Measurements from ENCODE around the gene TAF3. TPM values are rescaled to one million over a fixed set of nuclear protein-coding genes. Genes with fewer than 3 reads are reported as not detected.

Gene TAF3
- total RNA-seq, 2 donors from 2014 or later: 7.2 to 8.2 TPM

DNA sequence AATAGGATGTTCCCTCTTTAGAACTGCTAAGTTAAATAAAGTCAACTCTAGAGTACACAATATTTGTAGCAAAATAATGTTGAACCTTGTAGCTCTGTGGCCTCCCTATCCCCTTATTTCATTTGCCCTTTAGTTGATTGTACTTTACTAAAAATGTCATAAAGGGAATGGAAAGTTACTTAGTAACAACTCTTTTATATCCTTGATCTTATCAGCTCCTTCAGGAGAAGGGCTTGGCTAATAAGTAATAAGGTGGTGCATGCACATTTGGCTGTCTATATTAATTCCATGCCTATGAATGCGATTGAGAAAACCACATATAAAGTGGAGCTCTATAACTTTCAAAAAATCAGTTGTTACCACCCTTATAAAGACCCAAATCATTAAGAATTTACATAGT lies 194.7 kb downstream of the TAF3 start:
- no peaks in the 10 kb centered on the region for H3K27me3 ChIP-seq (replicated peaks; ENCODE audit: insufficient read depth)
- no peaks in the 10 kb centered on the region for H3K4me1 ChIP-seq (ENCODE audit: control insufficient read depth in 1 of 2, low read depth in 2 of 2)
- ATAC-seq (ENCODE audit: insufficient number of reproducible peaks, low FRiP score, low read depth): no peak
- H3K27ac ChIP-seq: no peak overlapping the region
- H3K4me3 ChIP-seq: no peak overlapping the region
- H3K9me3 ChIP-seq: no peaks in the 10 kb centered on the region
- TF ChIP-seq, protein P1, sequence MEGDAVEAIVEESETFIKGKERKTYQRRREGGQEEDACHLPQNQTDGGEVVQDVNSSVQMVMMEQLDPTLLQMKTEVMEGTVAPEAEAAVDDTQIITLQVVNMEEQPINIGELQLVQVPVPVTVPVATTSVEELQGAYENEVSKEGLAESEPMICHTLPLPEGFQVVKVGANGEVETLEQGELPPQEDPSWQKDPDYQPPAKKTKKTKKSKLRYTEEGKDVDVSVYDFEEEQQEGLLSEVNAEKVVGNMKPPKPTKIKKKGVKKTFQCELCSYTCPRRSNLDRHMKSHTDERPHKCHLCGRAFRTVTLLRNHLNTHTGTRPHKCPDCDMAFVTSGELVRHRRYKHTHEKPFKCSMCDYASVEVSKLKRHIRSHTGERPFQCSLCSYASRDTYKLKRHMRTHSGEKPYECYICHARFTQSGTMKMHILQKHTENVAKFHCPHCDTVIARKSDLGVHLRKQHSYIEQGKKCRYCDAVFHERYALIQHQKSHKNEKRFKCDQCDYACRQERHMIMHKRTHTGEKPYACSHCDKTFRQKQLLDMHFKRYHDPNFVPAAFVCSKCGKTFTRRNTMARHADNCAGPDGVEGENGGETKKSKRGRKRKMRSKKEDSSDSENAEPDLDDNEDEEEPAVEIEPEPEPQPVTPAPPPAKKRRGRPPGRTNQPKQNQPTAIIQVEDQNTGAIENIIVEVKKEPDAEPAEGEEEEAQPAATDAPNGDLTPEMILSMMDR (IDR thresholded peaks at IDR 0.05): no peak
- peaks cover 9% of the 10 kb centered on the region for H3K36me3 ChIP-seq
- no peak for DNase-seq (ENCODE audit: low spot score)

DNA sequence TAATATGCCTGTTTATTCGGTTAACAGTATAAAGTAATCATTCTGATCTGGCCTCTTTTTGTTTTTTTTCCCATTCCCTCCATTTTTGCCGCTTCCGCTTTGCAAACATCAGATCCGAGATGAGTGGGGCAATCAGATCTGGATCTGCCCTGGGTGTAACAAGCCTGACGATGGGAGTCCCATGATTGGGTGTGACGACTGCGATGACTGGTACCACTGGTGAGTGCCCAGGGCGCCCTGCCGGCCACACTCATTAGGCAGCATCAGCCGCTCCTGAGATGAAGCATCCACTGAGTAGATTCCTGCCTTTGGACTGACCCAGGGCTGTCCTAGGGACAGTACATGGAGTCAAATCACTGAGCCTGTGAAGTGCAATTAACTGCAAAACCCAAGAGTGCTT lies 195.3 kb downstream of the TAF3 start:
- Histone ChIP-seq H3K9me3 (no peaks in the 10 kb centered on the region), H3K4me1 (ENCODE audit: control insufficient read depth in 1 of 2, low read depth in 2 of 2) (no peaks in the 10 kb centered on the region), H3K27ac (no peak overlapping the region), H3K4me3 (no peak overlapping the region), H3K36me3 (peaks cover 9% of the 10 kb centered on the region), H3K27me3 (replicated peaks; ENCODE audit: insufficient read depth) (no peaks in the 10 kb centered on the region)
- TF ChIP-seq, protein P1 (IDR thresholded peaks at IDR 0.05): no peak
- ATAC-seq (ENCODE audit: insufficient number of reproducible peaks, low FRiP score, low read depth): no peak
- no peak for DNase-seq (ENCODE audit: low spot score)

DNA sequence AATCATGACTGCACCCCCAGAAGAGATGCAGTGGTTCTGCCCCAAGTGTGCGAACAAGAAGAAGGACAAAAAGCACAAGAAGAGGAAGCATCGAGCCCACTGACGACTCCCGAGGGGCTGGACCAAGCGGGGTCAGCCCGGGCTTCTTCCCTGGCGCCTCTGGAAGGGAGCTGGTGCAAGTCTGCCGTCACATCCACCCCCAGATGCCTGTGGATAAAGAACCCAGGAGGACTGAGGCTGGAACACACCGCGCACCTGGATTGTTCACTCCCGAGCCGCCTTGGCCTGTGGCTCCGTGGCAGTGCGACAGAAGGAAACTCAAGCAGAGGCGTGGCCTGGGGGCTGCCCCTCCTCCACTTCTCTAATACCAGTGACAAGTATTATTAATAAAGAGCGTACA lies 196.3 kb downstream of the TAF3 start:
- Histone ChIP-seq H3K4me3 (no peak overlapping the region), H3K27ac (no peak overlapping the region), H3K36me3 (peaks cover 9% of the 10 kb centered on the region), H3K27me3 (replicated peaks; ENCODE audit: insufficient read depth) (no peaks in the 10 kb centered on the region), H3K9me3 (no peaks in the 10 kb centered on the region), H3K4me1 (ENCODE audit: control insufficient read depth in 1 of 2, low read depth in 2 of 2) (no peaks in the 10 kb centered on the region)
- no peak for ATAC-seq (ENCODE audit: insufficient number of reproducible peaks, low FRiP score, low read depth)
- no peak for DNase-seq (ENCODE audit: low spot score)
- TF ChIP-seq, protein P1 (IDR thresholded peaks at IDR 0.05): no peak

GRCh38 chr10:8017277-8017676 lies 199.0 kb downstream of the TAF3 start:
- no peak for DNase-seq (ENCODE audit: low spot score)
- ATAC-seq (ENCODE audit: insufficient number of reproducible peaks, low FRiP score, low read depth): no peak
- Histone ChIP-seq H3K36me3 (peaks cover 9% of the 10 kb centered on the region), H3K27ac (no peak overlapping the region), H3K4me1 (ENCODE audit: control insufficient read depth in 1 of 2, low read depth in 2 of 2) (no peaks in the 10 kb centered on the region), H3K27me3 (replicated peaks; ENCODE audit: insufficient read depth) (no peaks in the 10 kb centered on the region), H3K9me3 (no peaks in the 10 kb centered on the region), H3K4me3 (no peak overlapping the region)
- TF ChIP-seq, protein P1 (IDR thresholded peaks at IDR 0.05): no peak

GRCh38 chr10:8023321-8023720 lies 205.0 kb downstream of the TAF3 start:
- no peaks in the 10 kb centered on the region for H3K36me3 ChIP-seq
- H3K4me1 ChIP-seq (ENCODE audit: control insufficient read depth in 1 of 2, low read depth in 2 of 2): no peaks in the 10 kb centered on the region
- no peaks in the 10 kb centered on the region for H3K27me3 ChIP-seq (replicated peaks; ENCODE audit: insufficient read depth)
- H3K9me3 ChIP-seq: no peaks in the 10 kb centered on the region
- no peak overlapping the region for H3K4me3 ChIP-seq
- TF ChIP-seq, protein P1 (IDR thresholded peaks at IDR 0.05): no peak
- H3K27ac ChIP-seq: no peak overlapping the region
- no peak for ATAC-seq (ENCODE audit: insufficient number of reproducible peaks, low FRiP score, low read depth)
- DNase-seq (ENCODE audit: low spot score): no peak
